ENCODE results near the gene MBTD1. TPM values are rescaled to one million over a fixed set of nuclear protein-coding genes. Genes with fewer than 3 reads are reported as not detected.

Gene MBTD1
- total and polyA plus RNA-seq, 2 experiments from 2014 or later: 1.6 to 4.8 TPM

DNA sequence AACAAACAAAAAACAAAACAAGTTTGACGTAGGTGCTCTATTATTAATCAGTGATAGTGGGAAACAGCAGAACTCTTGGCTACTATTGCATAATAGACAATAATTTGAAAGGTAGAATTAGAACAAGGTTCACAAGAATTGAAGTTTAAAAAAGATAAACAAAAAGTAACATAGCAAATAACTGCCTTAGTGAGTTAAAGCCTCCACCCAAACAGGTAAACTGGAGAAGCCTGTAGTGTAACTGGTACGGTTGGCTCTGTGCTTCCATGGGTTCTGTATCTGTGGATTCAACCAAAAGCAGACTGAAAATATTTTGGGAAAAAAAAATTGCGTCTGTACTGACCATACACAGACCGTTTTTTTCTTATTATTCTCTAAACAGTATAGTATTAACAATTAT lies 38.5 kb downstream of the MBTD1 start:
- Histone ChIP-seq H3K79me2 (ENCODE audit: insufficient read depth) (peaks cover 49% of the 10 kb centered on the region), H3K9me2 (ENCODE audit: insufficient read depth) (no peaks in the 10 kb centered on the region), H3K9me3 (ENCODE audit: low read depth) (no peaks in the 10 kb centered on the region), H3K9ac (no peak overlapping the region), H3K4me3 (no peak overlapping the region), H3K27ac (no peak overlapping the region), H2AFZ (no peak overlapping the region), H3K4me1 (ENCODE audit: insufficient read depth) (peaks cover 6% of the 10 kb centered on the region; the same call in 1 of the 2 replicates), H3K4me2 (ENCODE audit: unreplicated experiment) (no peak overlapping the region), H3K36me3 (ENCODE audit: low read depth) (peaks cover 35% of the 10 kb centered on the region), H3K27me3 (replicated peaks; ENCODE audit: insufficient read depth) (no peaks in the 10 kb centered on the region), H3F3A (ENCODE audit: insufficient read depth) (peaks cover 9% of the 10 kb centered on the region; the same call in 1 of the 2 replicates), H4K20me1 (ENCODE audit: insufficient read depth) (no peaks in the 10 kb centered on the region)
- WGBS, 2 experiments (ENCODE audit: low coverage in 1 of 2, low lambda C conversion rate in 2 of 2, missing lambda C conversion rate in 2 of 2): 80 to 81% methylated on average over 4 of the region's 4 CpGs
- DNase-seq: no peak
- TF ChIP-seq EZH2 (IDR thresholded peaks at IDR 0.05; ENCODE audit: insufficient read depth, poor library complexity, severe bottlenecking) (no peak), EZH2phosphoT487 (IDR thresholded peaks at IDR 0.05; ENCODE audit: insufficient read depth, low read depth) (no peak)
- in situ Hi-C loops (cut with MboI): no loop called here

DNA sequence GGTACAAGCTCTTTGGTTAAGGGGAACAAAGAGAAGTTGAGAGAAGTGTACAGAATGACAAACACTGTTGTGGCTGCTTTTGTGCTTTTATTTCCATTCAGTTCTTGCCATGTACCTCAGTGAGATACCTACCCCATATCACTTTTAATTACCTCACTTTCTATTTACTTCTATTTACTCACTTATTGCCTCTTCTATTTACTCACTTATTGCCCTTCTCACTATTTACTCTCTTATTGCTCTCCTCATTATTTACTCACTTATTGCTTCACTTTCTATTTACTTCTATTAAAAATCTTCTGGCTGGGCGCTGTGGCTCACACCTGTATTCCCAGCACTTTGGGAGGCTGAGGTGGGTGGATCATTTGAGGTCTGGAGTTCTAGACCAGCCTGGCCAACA lies 41.9 kb downstream of the MBTD1 start:
- TF ChIP-seq EZH2 (IDR thresholded peaks at IDR 0.05; ENCODE audit: insufficient read depth, poor library complexity, severe bottlenecking) (no peak), EZH2phosphoT487 (IDR thresholded peaks at IDR 0.05; ENCODE audit: insufficient read depth, low read depth) (no peak)
- in situ Hi-C loops (cut with MboI): no loop called here
- Histone ChIP-seq H4K20me1 (ENCODE audit: insufficient read depth) (no peaks in the 10 kb centered on the region), H3K9me2 (ENCODE audit: insufficient read depth) (no peaks in the 10 kb centered on the region), H3K27me3 (replicated peaks; ENCODE audit: insufficient read depth) (no peaks in the 10 kb centered on the region), H3K79me2 (ENCODE audit: insufficient read depth) (peaks cover 21% of the 10 kb centered on the region; the same call in 1 of the 2 replicates), H3K36me3 (ENCODE audit: low read depth) (peaks cover 52% of the 10 kb centered on the region), H3K9me3 (ENCODE audit: low read depth) (no peaks in the 10 kb centered on the region), H2AFZ (no peak overlapping the region), H3K27ac (no peak overlapping the region), H3K4me3 (no peak overlapping the region), H3K4me1 (ENCODE audit: insufficient read depth) (no peaks in the 10 kb centered on the region), H3K9ac (no peak overlapping the region), H3F3A (ENCODE audit: insufficient read depth) (no peaks in the 10 kb centered on the region), H3K4me2 (ENCODE audit: unreplicated experiment) (no peak overlapping the region)
- 100% methylated on average over 1 of the region's 1 CpG for WGBS, 2 experiments (ENCODE audit: low coverage in 1 of 2, low lambda C conversion rate in 2 of 2, missing lambda C conversion rate in 2 of 2)
- DNase-seq: no peak

DNA sequence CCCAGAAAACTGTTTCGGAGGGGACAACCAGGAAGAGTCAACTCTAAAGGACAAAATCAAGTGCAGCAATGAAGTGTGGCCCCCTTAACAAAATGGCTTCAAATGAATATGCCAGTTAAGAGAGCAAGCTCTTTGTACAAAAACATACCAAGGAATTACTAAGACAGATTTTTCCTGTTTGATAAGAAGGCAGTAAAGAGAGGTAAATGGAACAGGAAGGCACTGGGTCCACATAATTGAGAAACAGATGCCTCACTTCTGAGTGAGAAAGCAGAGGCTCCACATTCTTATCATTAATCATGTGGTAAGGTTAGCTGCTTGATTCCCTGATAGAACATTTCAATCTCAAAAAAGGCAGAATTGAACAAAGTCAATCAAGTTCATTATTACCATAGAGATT lies 44.9 kb downstream of the MBTD1 start:
- 56 to 70% methylated on average over 1 of the region's 1 CpG for WGBS, 2 experiments (ENCODE audit: low coverage in 1 of 2, low lambda C conversion rate in 2 of 2, missing lambda C conversion rate in 2 of 2)
- no peaks in the 10 kb centered on the region for H3K9me3 ChIP-seq (ENCODE audit: low read depth)
- H3K27me3 ChIP-seq (replicated peaks; ENCODE audit: insufficient read depth): no peaks in the 10 kb centered on the region
- no peaks in the 10 kb centered on the region for H3F3A ChIP-seq (ENCODE audit: insufficient read depth)
- no peaks in the 10 kb centered on the region for H3K4me1 ChIP-seq (ENCODE audit: insufficient read depth)
- H3K79me2 ChIP-seq (ENCODE audit: insufficient read depth): no peaks in the 10 kb centered on the region
- no peak overlapping the region for H3K4me2 ChIP-seq (ENCODE audit: unreplicated experiment)
- H2AFZ ChIP-seq: no peak overlapping the region
- TF ChIP-seq EZH2 (IDR thresholded peaks at IDR 0.05; ENCODE audit: insufficient read depth, poor library complexity, severe bottlenecking) (no peak), EZH2phosphoT487 (IDR thresholded peaks at IDR 0.05; ENCODE audit: insufficient read depth, low read depth) (no peak)
- in situ Hi-C loops (cut with MboI): no loop called here
- DNase-seq: no peak
- H3K27ac ChIP-seq: no peak overlapping the region
- no peaks in the 10 kb centered on the region for H3K9me2 ChIP-seq (ENCODE audit: insufficient read depth)
- no peak overlapping the region for H3K9ac ChIP-seq
- no peak overlapping the region for H3K4me3 ChIP-seq
- peaks cover 55% of the 10 kb centered on the region for H3K36me3 ChIP-seq (ENCODE audit: low read depth)
- H4K20me1 ChIP-seq (ENCODE audit: insufficient read depth): no peaks in the 10 kb centered on the region

DNA sequence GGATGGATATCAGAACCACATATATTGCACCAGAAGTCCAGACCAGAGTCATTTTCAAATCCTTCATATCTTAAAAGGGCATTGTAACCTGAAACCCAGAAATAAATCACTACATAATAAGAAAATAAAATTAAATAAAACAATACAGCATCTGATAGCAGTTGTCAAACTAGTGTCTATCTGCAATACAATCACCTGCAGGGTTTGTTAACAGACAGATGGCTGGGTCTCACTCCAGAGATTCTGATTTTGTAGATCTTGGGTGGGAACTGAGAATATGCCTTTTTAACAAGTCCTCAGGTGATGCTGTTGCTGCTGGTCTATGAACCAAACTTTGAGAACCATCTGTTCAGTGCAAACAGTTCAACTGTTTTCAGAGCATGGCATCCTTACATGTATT lies 56.0 kb downstream of the MBTD1 start:
- in situ Hi-C loops (cut with MboI): no loop called here

DNA sequence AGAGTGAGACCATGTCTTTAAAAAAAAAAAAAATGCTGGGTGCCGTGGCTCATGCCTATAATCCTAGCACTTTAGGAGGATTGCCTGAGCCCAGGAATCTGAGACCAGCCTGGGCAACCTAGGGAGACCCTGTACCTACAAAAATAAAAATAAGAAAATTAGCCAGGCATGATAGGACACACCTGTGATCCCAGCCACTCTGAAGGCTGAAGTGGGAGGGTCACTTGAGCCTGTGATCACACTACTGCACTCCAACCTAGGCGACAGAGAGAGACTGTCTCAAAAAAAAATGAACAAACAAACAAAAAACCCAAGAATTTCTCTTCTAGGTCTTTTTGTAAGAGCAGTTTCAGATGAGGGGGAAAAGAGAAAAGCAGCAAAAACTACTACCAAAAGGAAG lies 59.0 kb downstream of the MBTD1 start:
- H4K20me1 ChIP-seq (ENCODE audit: insufficient read depth): no peaks in the 10 kb centered on the region; the same call in 1 of the 2 replicates
- no peak overlapping the region for H3K27ac ChIP-seq
- no peak overlapping the region for H3K4me2 ChIP-seq (ENCODE audit: unreplicated experiment)
- no peaks in the 10 kb centered on the region for H3K9me2 ChIP-seq (ENCODE audit: insufficient read depth)
- H3F3A ChIP-seq (ENCODE audit: insufficient read depth): no peaks in the 10 kb centered on the region
- no peaks in the 10 kb centered on the region for H3K27me3 ChIP-seq (replicated peaks; ENCODE audit: insufficient read depth)
- no peaks in the 10 kb centered on the region for H3K9me3 ChIP-seq (ENCODE audit: low read depth)
- no peak overlapping the region for H3K9ac ChIP-seq
- H2AFZ ChIP-seq: no peak overlapping the region
- TF ChIP-seq EZH2 (IDR thresholded peaks at IDR 0.05; ENCODE audit: insufficient read depth, poor library complexity, severe bottlenecking) (no peak), EZH2phosphoT487 (IDR thresholded peaks at IDR 0.05; ENCODE audit: insufficient read depth, low read depth) (no peak)
- in situ Hi-C loops (cut with MboI): no loop called here
- peaks cover 52% of the 10 kb centered on the region for H3K36me3 ChIP-seq (ENCODE audit: low read depth)
- WGBS, 2 experiments (ENCODE audit: low coverage in 1 of 2, low lambda C conversion rate in 2 of 2, missing lambda C conversion rate in 2 of 2): 90 to 94% methylated on average over 2 of the region's 2 CpGs
- H3K4me3 ChIP-seq: no peak overlapping the region
- H3K4me1 ChIP-seq (ENCODE audit: insufficient read depth): no peaks in the 10 kb centered on the region
- no peaks in the 10 kb centered on the region for H3K79me2 ChIP-seq (ENCODE audit: insufficient read depth)
- DNase-seq: no peak

More for the DNA sequence above, 56.0 kb downstream of the MBTD1 start:
- DNase-seq: no peak
- Histone ChIP-seq H3K79me2 (ENCODE audit: insufficient read depth) (no peaks in the 10 kb centered on the region), H2AFZ (no peak overlapping the region), H3K27me3 (replicated peaks; ENCODE audit: insufficient read depth) (no peaks in the 10 kb centered on the region), H3K27ac (no peak overlapping the region), H3K9ac (no peak overlapping the region), H3K9me2 (ENCODE audit: insufficient read depth) (no peaks in the 10 kb centered on the region), H4K20me1 (ENCODE audit: insufficient read depth) (no peaks in the 10 kb centered on the region; the same call in 1 of the 2 replicates), H3K4me1 (ENCODE audit: insufficient read depth) (no peaks in the 10 kb centered on the region), H3K36me3 (ENCODE audit: low read depth) (peaks cover 70% of the 10 kb centered on the region), H3K4me3 (no peak overlapping the region), H3K4me2 (ENCODE audit: unreplicated experiment) (no peak overlapping the region), H3K9me3 (ENCODE audit: low read depth) (no peaks in the 10 kb centered on the region), H3F3A (ENCODE audit: insufficient read depth) (no peaks in the 10 kb centered on the region)
- TF ChIP-seq EZH2phosphoT487 (IDR thresholded peaks at IDR 0.05; ENCODE audit: insufficient read depth, low read depth) (no peak), EZH2 (IDR thresholded peaks at IDR 0.05; ENCODE audit: insufficient read depth, poor library complexity, severe bottlenecking) (no peak)
